Liver (tissue), 9 donors: ENCODE results near the gene USP9Y. TPM values are rescaled to one million over a fixed set of nuclear protein-coding genes. Genes with fewer than 3 reads are reported as not detected.

Source experiments
- DNase-seq: peaks from one replicate; pipeline ENCODE4 v3.0.0-alpha.2; 2017; ENCODE audit warnings: low spot score
- H3K27ac ChIP-seq, 2 donors: one replicate each; pipeline ENCODE4 v1.7.0; 2013; ENCODE audit warnings: inconsistent platforms in 2 of 2, low read length in 2 of 2, control low read depth in 1 of 2, low read depth in 1 of 2, mild to moderate bottlenecking in 1 of 2
- H3K27me3 ChIP-seq, 4 donors: one replicate each; pipeline versions ENCODE4 v1.6.1 to v1.7.0; 2013; ENCODE audit warnings: low read length in 3 of 4, inconsistent platforms in 1 of 4, mild to moderate bottlenecking in 1 of 4, moderate library complexity in 1 of 4; ENCODE audit not compliant: control insufficient read depth in 4 of 4, insufficient read depth in 4 of 4
- H3K36me3 ChIP-seq, 4 donors: one replicate each; pipeline versions ENCODE4 v1.6.1 to v1.7.0; 2013; ENCODE audit warnings: low read length in 3 of 4, mild to moderate bottlenecking in 3 of 4, low read depth in 1 of 4, moderate library complexity in 1 of 4; ENCODE audit not compliant: control insufficient read depth in 4 of 4, insufficient read depth in 3 of 4
- H3K4me1 ChIP-seq, 4 donors: one replicate each; pipeline versions ENCODE4 v1.6.1 to v1.7.0; 2013; ENCODE audit warnings: low read length in 3 of 4, mild to moderate bottlenecking in 3 of 4, moderate library complexity in 1 of 4; ENCODE audit not compliant: control insufficient read depth in 4 of 4, insufficient read depth in 4 of 4
- H3K4me3 ChIP-seq, 3 donors: one replicate each; pipeline versions ENCODE4 v1.6.1 to v1.7.0; 2013; ENCODE audit warnings: low read length in 3 of 3, control low read depth in 1 of 3, low read depth in 1 of 3, mild to moderate bottlenecking in 1 of 3
- H3K9ac ChIP-seq, 2 donors: one replicate each; pipeline ENCODE4 v1.7.0; 2013; ENCODE audit warnings: low read length in 2 of 2, mild to moderate bottlenecking in 2 of 2, moderate library complexity in 2 of 2, control low read depth in 1 of 2, low read depth in 1 of 2
- H3K9me3 ChIP-seq, 4 donors: one replicate each; pipeline versions ENCODE4 v1.6.1 to v1.7.0; 2013; ENCODE audit warnings: low read length in 3 of 4; ENCODE audit not compliant: control insufficient read depth in 4 of 4
- CTCF ChIP-seq: fragments of 150-350 bp; IDR thresholded peaks from 2 replicates; pipeline ENCODE4 v1.5.1; 2017; ENCODE audit warnings: improper control_type of control experiment, low read depth, low read length; ENCODE audit not compliant: missing input control
- EGR1 ChIP-seq, 2 donors: IDR thresholded peaks; 2 replicates each; pipeline ENCODE4 v1.6.1; 2016 to 2018; ENCODE audit warnings: antibody characterized with exemption in 2 of 2, low read depth in 2 of 2
- FOXA1 ChIP-seq: IDR thresholded peaks from 2 replicates; pipeline ENCODE4 v1.6.1; 2016; ENCODE audit warnings: antibody characterized with exemption
- FOXA2 ChIP-seq: IDR thresholded peaks from 2 replicates; pipeline ENCODE4 v1.6.1; 2016; ENCODE audit warnings: antibody characterized with exemption
- GABPA ChIP-seq, 2 donors: IDR thresholded peaks in 1 of 2; conservative IDR thresholded peaks in 1 of 2; 2 replicates each; pipeline ENCODE4 v1.6.1; 2016; ENCODE audit warnings: antibody characterized with exemption in 2 of 2, mild to moderate bottlenecking in 1 of 2, moderate library complexity in 1 of 2
- HNF4A ChIP-seq, 2 donors: conservative IDR thresholded peaks; 2 replicates each; pipeline ENCODE4 v1.6.1; 2016; ENCODE audit warnings: antibody characterized with exemption in 2 of 2, mild to moderate bottlenecking in 2 of 2
- HNF4G ChIP-seq: IDR thresholded peaks from 2 replicates; pipeline ENCODE4 v1.6.1; 2016; ENCODE audit warnings: antibody characterized with exemption
- JUND ChIP-seq, 2 donors: IDR thresholded peaks; 2 replicates each; pipeline ENCODE4 v1.6.1; 2016; ENCODE audit warnings: antibody characterized with exemption in 2 of 2
- MAX ChIP-seq: IDR thresholded peaks from 2 replicates; pipeline ENCODE4 v1.6.1; 2016; ENCODE audit warnings: antibody characterized with exemption
- NR2F2 ChIP-seq: IDR thresholded peaks from 2 replicates; pipeline ENCODE4 v1.6.1; 2016; ENCODE audit warnings: antibody characterized with exemption
- RAD21 ChIP-seq, 2 donors: IDR thresholded peaks; 2 replicates each; pipeline ENCODE4 v1.6.1; 2016; ENCODE audit warnings: antibody characterized with exemption in 2 of 2, mild to moderate bottlenecking in 2 of 2
- REST ChIP-seq: IDR thresholded peaks from 2 replicates; pipeline ENCODE4 v1.6.1; 2016; ENCODE audit warnings: antibody characterized with exemption, mild to moderate bottlenecking
- RXRA ChIP-seq, 2 donors: IDR thresholded peaks; 2 replicates each; pipeline ENCODE4 v1.6.1; 2017 to 2018; ENCODE audit warnings: antibody characterized with exemption in 2 of 2, mild to moderate bottlenecking in 1 of 2
- SP1 ChIP-seq: IDR thresholded peaks from 2 replicates; pipeline ENCODE4 v1.6.1; 2018; ENCODE audit warnings: antibody characterized with exemption, mild to moderate bottlenecking
- TAF1 ChIP-seq: conservative IDR thresholded peaks from 2 replicates; pipeline ENCODE4 v1.6.1; 2016; ENCODE audit warnings: antibody characterized with exemption, mild to moderate bottlenecking
- YY1 ChIP-seq: IDR thresholded peaks from 2 replicates; pipeline ENCODE4 v1.6.1; 2016; ENCODE audit warnings: antibody characterized with exemption, mild to moderate bottlenecking
- ZBTB33 ChIP-seq: IDR thresholded peaks from 2 replicates; pipeline ENCODE4 v1.6.1; 2016; ENCODE audit warnings: antibody characterized with exemption
- WGBS: extraction: QIAGEN DNeasy Blood & Tissue Kit; methylation state at CpG from one replicate; pipeline ENCODE4 v1.1.7; 2013; 5-methylcytosine and 5-hydroxymethylcytosine counted together
- polyA plus RNA-seq, 2 donors: library from polyadenylated mRNA; stranded (reverse) in 1 of 2; unstranded in 1 of 2; fragments of 200-250 nt in 1 of 2; fragments of >200 nt in 1 of 2; fragmentation: Nextera tagmentation in 1 of 2; extraction: Ambion mirVana in 1 of 2; gene quantifications; one replicate each; pipeline versions ENCODE4 v1.2.1 to v1.2.3, GENCODE V29; 2013 to 2015
- total RNA-seq, 2 donors: library from RNA; depleted of rRNA; stranded (reverse); fragments of >200 nt; gene quantifications; one replicate each; pipeline ENCODE4 v1.2.3, GENCODE V29; 2014
- donor health status: healthy.
- donor health status: healthy.
- donor health status: healthy.
- donor health status: healthy.
- donor health status: healthy.

The USP9Y gene
- total and polyA plus RNA-seq, 4 donors, result 3.7 to 10.1 TPM; not detected in 2

- no peak overlapping the region for H3K9ac ChIP-seq
- no peak for TF ChIP-seq RAD21 (IDR thresholded peaks at IDR 0.05)
- no peak for TF ChIP-seq TAF1
- no peak for TF ChIP-seq SP1
- TF ChIP-seq NR2F2, result no peak
- no peak for TF ChIP-seq GABPA (IDR thresholded peaks at IDR 0.05 in 1 of 2, conservative IDR thresholded peaks at IDR 0.05 in 1 of 2)
- TF ChIP-seq FOXA2, result no peak
- TF ChIP-seq ZBTB33, result no peak
- no peak for TF ChIP-seq HNF4A (conservative IDR thresholded peaks at IDR 0.05)
- TF ChIP-seq REST, result no peak
- no peak overlapping the region for H3K4me3 ChIP-seq
- no peaks in the 10 kb centered on the region for H3K4me1 ChIP-seq
- no peaks in the 10 kb centered on the region for H3K27me3 ChIP-seq
- H3K27ac ChIP-seq, result no peak overlapping the region
- no peaks in the 10 kb centered on the region for H3K9me3 ChIP-seq
- no peak for DNase-seq
- peaks cover 0 to 4% (median under 1%) of the 10 kb centered on the region in 4 donors for H3K36me3 ChIP-seq
- WGBS, result 97% methylated on average over 1 of the region's 1 CpG
These were observed 55.0 kb downstream of the USP9Y start for GRCh38 chrY:12756021-12756420.

- no peaks in the 10 kb centered on the region for H3K9me3 ChIP-seq
- H3K4me3 ChIP-seq, result no peak overlapping the region
- H3K9ac ChIP-seq, result no peak overlapping the region
- TF ChIP-seq JUND (IDR thresholded peaks at IDR 0.05) (no peak), FOXA1 (no peak), FOXA2 (no peak), HNF4A (conservative IDR thresholded peaks at IDR 0.05) (no peak), TAF1 (no peak), YY1 (no peak), RAD21 (IDR thresholded peaks at IDR 0.05) (no peak), ZBTB33 (no peak), RXRA (IDR thresholded peaks at IDR 0.05) (no peak), NR2F2 (no peak), REST (no peak), HNF4G (no peak), MAX (no peak), SP1 (no peak), GABPA (IDR thresholded peaks at IDR 0.05 in 1 of 2, conservative IDR thresholded peaks at IDR 0.05 in 1 of 2) (no peak), CTCF (no peak), EGR1 (IDR thresholded peaks at IDR 0.05; ENCODE audit: low read depth in 2 of 2) (no peak)
- DNase-seq, result no peak
- H3K27me3 ChIP-seq, result no peaks in the 10 kb centered on the region
- no peak overlapping the region for H3K27ac ChIP-seq
- no peaks in the 10 kb centered on the region for H3K36me3 ChIP-seq
- H3K4me1 ChIP-seq, result no peaks in the 10 kb centered on the region
- 91% methylated on average over 4 of the region's 4 CpGs for WGBS
These were observed 64.9 kb downstream of the USP9Y start for GRCh38 chrY:12765976-12766375.
